Neutrophil (primary cell): ENCODE data around the gene ADAMTSL4.

Experiments
- H3K27ac ChIP-seq: fragments of 200-600 bp; sonication (generic); 2 replicates; pipeline ENCODE4 v1.5.1; 2016; ENCODE audit warnings: mild to moderate bottlenecking, moderate library complexity
- H3K27me3 ChIP-seq: fragments of 200-600 bp; sonication (generic); 2 replicates; pipeline ENCODE4 v1.6.0; 2016; ENCODE audit warnings: mild to moderate bottlenecking
- H3K36me3 ChIP-seq: fragments of 200-600 bp; sonication (generic); 2 replicates; pipeline ENCODE4 v1.5.1; 2017
- H3K4me1 ChIP-seq, 2 experiments: fragments of 200-600 bp in 1 of 2; sonication (generic) in 1 of 2; 1 replicate in 1 of 2; 2 replicates in 1 of 2; pipeline versions ENCODE4 v1.5.1 to v1.6.1; 2013 to 2016; ENCODE audit warnings: low read depth in 1 of 2, low read length in 1 of 2, mild to moderate bottlenecking in 1 of 2, moderate library complexity in 1 of 2; ENCODE audit not compliant: control insufficient read depth in 1 of 2, insufficient read depth in 1 of 2
- H3K4me3 ChIP-seq, 2 experiments: fragments of 200-600 bp in 1 of 2; sonication (generic) in 1 of 2; 1 replicate in 1 of 2; 2 replicates in 1 of 2; pipeline ENCODE4 v1.5.1; 2013 to 2016; ENCODE audit warnings: low read depth in 1 of 2, low read length in 1 of 2, mild to moderate bottlenecking in 1 of 2, moderate library complexity in 1 of 2
- H3K9me3 ChIP-seq: fragments of 200-600 bp; sonication (generic); 2 replicates; pipeline ENCODE4 v1.5.1; 2016
- CTCF ChIP-seq: fragments of 200-600 bp; sonication (generic); IDR thresholded peaks from 2 replicates; pipeline ENCODE4 v1.5.1; 2016; ENCODE audit warnings: antibody characterized with exemption

The ADAMTSL4 gene

GRCh38 chr1:150511985-150512660 is 37.1 kb upstream of the ADAMTSL4 start:
- TF ChIP-seq CTCF: no peak
- Histone ChIP-seq H3K4me3 (no peak overlapping the region), H3K27ac (no peak overlapping the region), H3K9me3 (no peaks in the 10 kb centered on the region), H3K4me1 (peaks cover 15 to 16% of the 10 kb centered on the region in 2 experiments), H3K36me3 (peaks cover 10% of the 10 kb centered on the region), H3K27me3 (peaks cover 13% of the 10 kb centered on the region)

- Histone ChIP-seq H3K4me3 (no peak overlapping the region), H3K4me1 (peaks cover 15 to 16% of the 10 kb centered on the region in 2 experiments), H3K27me3 (peaks cover 13% of the 10 kb centered on the region), H3K36me3 (peaks cover 3% of the 10 kb centered on the region), H3K9me3 (no peaks in the 10 kb centered on the region), H3K27ac (no peak overlapping the region)
- no peak for TF ChIP-seq CTCF
These were observed 36.4 kb upstream of the ADAMTSL4 start for GRCh38 chr1:150512846-150513245.

- peaks cover 13% of the 10 kb centered on the region for H3K27me3 ChIP-seq
- no peaks in the 10 kb centered on the region for H3K36me3 ChIP-seq
- H3K4me3 ChIP-seq: no peak overlapping the region
- H3K27ac ChIP-seq: no peak overlapping the region
- no peak for TF ChIP-seq CTCF
- peaks cover 15 to 16% of the 10 kb centered on the region in 2 experiments for H3K4me1 ChIP-seq
- H3K9me3 ChIP-seq: no peaks in the 10 kb centered on the region
These were observed 35.8 kb upstream of the ADAMTSL4 start for GRCh38 chr1:150513351-150513791.

- Histone ChIP-seq H3K4me1 (peaks cover 15 to 16% of the 10 kb centered on the region in 2 experiments), H3K27ac (no peak overlapping the region), H3K4me3 (no peak overlapping the region), H3K27me3 (peaks cover 13% of the 10 kb centered on the region), H3K36me3 (no peaks in the 10 kb centered on the region), H3K9me3 (no peaks in the 10 kb centered on the region)
- TF ChIP-seq CTCF: no peak
These were observed 34.9 kb upstream of the ADAMTSL4 start for GRCh38 chr1:150514260-150514659.

- Histone ChIP-seq H3K27ac (peak overlapping the region; percentile 44), H3K36me3 (no peaks in the 10 kb centered on the region), H3K9me3 (no peaks in the 10 kb centered on the region), H3K4me1 (peaks cover 15 to 16% of the 10 kb centered on the region in 2 experiments), H3K4me3 (peak overlapping the region; percentile 79 to 87), H3K27me3 (peaks cover 13% of the 10 kb centered on the region)
- no peak for TF ChIP-seq CTCF
These were observed 34.3 kb upstream of the ADAMTSL4 start for GRCh38 chr1:150514913-150515327.
